ENCODE measurements around the gene SUN2. TPM values are rescaled to one million over a fixed set of nuclear protein-coding genes. Genes with fewer than 3 reads are reported as not detected.
A peak's percentile ranks its signal among the peaks of the same experiment; 100 is the strongest.

Gene SUN2
- total and polyA plus RNA-seq, 2 of the 13 experiments (the other 11 are each of a cell fraction or from before 2014, with no cell fraction given): 45.6 to 56.6 TPM

- TF ChIP-seq ZNF18 (CRISPR knock-in tag; IDR thresholded peaks at IDR 0.05; ENCODE audit: insufficient replicate concordance) (no peak), ATF7-NPFF (CRISPR knock-in tag; IDR thresholded peaks at IDR 0.05; ENCODE audit: low read depth) (no peak), SKI (IDR thresholded peaks at IDR 0.05; ENCODE audit: partially characterized antibody) (no peak), ZNF407 (CRISPR knock-in tag; IDR thresholded peaks at IDR 0.05; ENCODE audit: not compliant biosample characterization) (no peak), ZNF333 (CRISPR knock-in tag; IDR thresholded peaks at IDR 0.05; ENCODE audit: borderline replicate concordance) (no peak), STAT6 (CRISPR knock-in tag; IDR thresholded peaks at IDR 0.05; ENCODE audit: borderline replicate concordance) (no peak), NR2C2 (CRISPR knock-in tag; IDR thresholded peaks at IDR 0.05; ENCODE audit: borderline replicate concordance) (no peak), KAT8 (CRISPR knock-in tag; IDR thresholded peaks at IDR 0.05) (peak; percentile 42; the same call in 1 of the 2 replicates), NCOR1 (IDR thresholded peaks at IDR 0.05; ENCODE audit: borderline replicate concordance, low read length) (no peak), GATA4 (IDR thresholded peaks at IDR 0.05; ENCODE audit: borderline replicate concordance, low read depth) (no peak), THAP7 (CRISPR knock-in tag; IDR thresholded peaks at IDR 0.05) (no peak), ZNF780A (CRISPR knock-in tag; IDR thresholded peaks at IDR 0.05) (no peak)
Observed at GRCh38 chr22:38707346-38707745, 48.5 kb downstream of the SUN2 start (continued).

Data from HepG2 (cell line).